Measurements from ENCODE around the gene DVL2. TPM values are rescaled to one million over a fixed set of nuclear protein-coding genes. Genes with fewer than 3 reads are reported as not detected.

Gene DVL2
- 62.8 and 93.9 TPM in 2 replicates for total RNA-seq (ENCODE audit: low replicate concordance)
- long read RNA-seq, partial matches to known transcripts: 0 of 1 reads
- long read RNA-seq, other reads (novel, unspliced or antisense): 1 of 1 reads

GRCh38 chr17:7234083-7234951 lies at the start of gene DVL2:
Gene DVL2, minus strand, starts transcription at chr17:7234517. Its CDS starts 255 bp downstream, at chr17:7234262.
- Mint-ChIP-seq H3K4me1 (ENCODE audit: unreplicated experiment) (peaks cover 31% of the 10 kb centered on the region), H3K4me3 (peak within 1 kb of the TSS; percentile 100), H3K27me3 (no peaks in the 10 kb centered on the region), H3K9me3 (no peaks in the 10 kb centered on the region), H3K36me3 (peaks cover 24% of the 10 kb centered on the region), H3K27ac (peak within 1 kb of the TSS; percentile 95)
- peak; percentile 96 for DNase-seq (ENCODE audit: extremely low spot score, unreplicated experiment)
- TF ChIP-seq CTCF (conservative IDR thresholded peaks at IDR 0.05): no peak

GRCh38 chr17:7283471-7284216 lies 49.3 kb upstream of the DVL2 start:
- H3K27me3 Mint-ChIP-seq: peaks cover 14% of the 10 kb centered on the region
- H3K27ac Mint-ChIP-seq: no peak overlapping the region
- H3K4me3 Mint-ChIP-seq: peak overlapping the region; percentile 88
- TF ChIP-seq CTCF (conservative IDR thresholded peaks at IDR 0.05): no peak
- no peak for DNase-seq (ENCODE audit: extremely low spot score, unreplicated experiment)
- peaks cover 15% of the 10 kb centered on the region for H3K4me1 Mint-ChIP-seq (ENCODE audit: unreplicated experiment)
- H3K9me3 Mint-ChIP-seq: no peaks in the 10 kb centered on the region
- no peaks in the 10 kb centered on the region for H3K36me3 Mint-ChIP-seq

GRCh38 chr17:7282752-7283321 lies 48.5 kb upstream of the DVL2 start:
- H3K9me3 Mint-ChIP-seq: no peaks in the 10 kb centered on the region
- H3K4me3 Mint-ChIP-seq: peak overlapping the region; percentile 88
- H3K4me1 Mint-ChIP-seq (ENCODE audit: unreplicated experiment): peaks cover 15% of the 10 kb centered on the region
- H3K36me3 Mint-ChIP-seq: no peaks in the 10 kb centered on the region
- no peak for TF ChIP-seq CTCF (conservative IDR thresholded peaks at IDR 0.05)
- DNase-seq (ENCODE audit: extremely low spot score, unreplicated experiment): no peak
- peaks cover 8% of the 10 kb centered on the region for H3K27me3 Mint-ChIP-seq
- H3K27ac Mint-ChIP-seq: no peak overlapping the region

- TF ChIP-seq CTCF (conservative IDR thresholded peaks at IDR 0.05): no peak
- peaks cover 15% of the 10 kb centered on the region for H3K4me1 Mint-ChIP-seq (ENCODE audit: unreplicated experiment)
- peaks cover 6% of the 10 kb centered on the region for H3K27me3 Mint-ChIP-seq
- DNase-seq (ENCODE audit: extremely low spot score, unreplicated experiment): no peak
- H3K27ac Mint-ChIP-seq: no peak overlapping the region
- no peaks in the 10 kb centered on the region for H3K9me3 Mint-ChIP-seq
- no peaks in the 10 kb centered on the region for H3K36me3 Mint-ChIP-seq
- H3K4me3 Mint-ChIP-seq: peak overlapping the region; percentile 88
These were observed 47.8 kb upstream of the DVL2 start for GRCh38 chr17:7281953-7282751.

Data from type B pancreatic cell (in vitro differentiated cells).